Effector memory CD4-positive, alpha-beta T cell (primary cell): ENCODE results near the gene COL23A1.
"Not testable (repeated sequence)": the region's sequence is repeated elsewhere in the genome, so short reads cannot be mapped to it uniquely, and the experiment has no call there.

Experiments
- DNase-seq, 3 donors: peaks; one replicate each; pipeline ENCODE4 v3.0.0-alpha.2; 2020
- H3K27ac ChIP-seq: 2 replicates; pipeline ENCODE4 v1.7.0; 2013; ENCODE audit warnings: mild to moderate bottlenecking, low read length, moderate library complexity; ENCODE audit not compliant: insufficient read depth, poor library complexity, severe bottlenecking
- H3K27me3 ChIP-seq: replicated peaks from 2 replicates; pipeline ENCODE4 v1.7.0; 2013; ENCODE audit warnings: mild to moderate bottlenecking, low read length; ENCODE audit not compliant: insufficient read depth, control insufficient read depth, poor library complexity, severe bottlenecking
- H3K36me3 ChIP-seq: 2 replicates; pipeline ENCODE4 v1.7.0; 2013; ENCODE audit warnings: mild to moderate bottlenecking, low read length, moderate library complexity; ENCODE audit not compliant: control insufficient read depth, insufficient read depth
- H3K4me1 ChIP-seq: 2 replicates; pipeline ENCODE4 v1.7.0; 2013; ENCODE audit warnings: low read length, mild to moderate bottlenecking; ENCODE audit not compliant: control insufficient read depth, insufficient read depth, poor library complexity, severe bottlenecking
- H3K4me3 ChIP-seq: 2 replicates; pipeline ENCODE4 v1.7.0; 2013; ENCODE audit warnings: low read length, low read depth, mild to moderate bottlenecking; ENCODE audit not compliant: insufficient read depth, poor library complexity, severe bottlenecking
- H3K9me3 ChIP-seq: 2 replicates; pipeline ENCODE4 v1.7.0; 2013; ENCODE audit warnings: mild to moderate bottlenecking, low read length, moderate library complexity; ENCODE audit not compliant: control insufficient read depth

Gene COL23A1

GRCh38 chr5:178242416-178242815 lies 347.8 kb downstream of the COL23A1 start:
- DNase-seq: no peak
- H3K4me3 ChIP-seq: no peak overlapping the region
- no peaks in the 10 kb centered on the region for H3K36me3 ChIP-seq
- no peaks in the 10 kb centered on the region for H3K27me3 ChIP-seq
- H3K4me1 ChIP-seq: peaks cover 35% of the 10 kb centered on the region
- H3K9me3 ChIP-seq: no peaks in the 10 kb centered on the region
- no peak overlapping the region for H3K27ac ChIP-seq

- no peaks in the 10 kb centered on the region for H3K27me3 ChIP-seq
- no peaks in the 10 kb centered on the region for H3K36me3 ChIP-seq
- H3K4me3 ChIP-seq: no peak overlapping the region
- DNase-seq: no peak
- H3K4me1 ChIP-seq: peaks cover 37% of the 10 kb centered on the region
- H3K27ac ChIP-seq: no peak overlapping the region
- H3K9me3 ChIP-seq: no peaks in the 10 kb centered on the region
These were observed 348.4 kb downstream of the COL23A1 start for GRCh38 chr5:178241688-178242231.

- H3K4me1 ChIP-seq: peaks cover 37% of the 10 kb centered on the region
- DNase-seq: no peak
- H3K36me3 ChIP-seq: no peaks in the 10 kb centered on the region
- H3K27me3 ChIP-seq: no peaks in the 10 kb centered on the region
- H3K4me3 ChIP-seq: no peak overlapping the region
- no peak overlapping the region for H3K27ac ChIP-seq
- H3K9me3 ChIP-seq: no peaks in the 10 kb centered on the region
These were observed 348.9 kb downstream of the COL23A1 start for GRCh38 chr5:178241231-178241663.

DNA sequence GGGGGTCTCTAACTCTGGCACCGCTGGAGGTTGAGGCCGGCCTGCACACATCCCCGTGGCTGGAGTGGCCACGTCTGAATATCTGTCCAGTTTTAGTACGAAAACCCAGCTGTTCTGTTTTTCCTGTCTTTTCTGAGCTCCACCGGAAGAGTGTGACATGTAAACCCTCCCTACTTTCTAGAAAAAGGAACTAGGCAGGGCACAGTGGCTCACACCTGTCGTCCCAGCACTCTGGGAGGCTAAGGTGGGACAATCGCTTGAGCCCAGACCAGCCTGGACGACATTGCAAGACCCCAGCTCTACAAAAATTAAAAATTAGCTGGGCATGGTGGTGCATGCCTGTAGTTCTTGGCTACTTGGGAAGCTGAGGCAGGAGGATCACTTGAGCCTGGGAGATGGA lies 349.4 kb downstream of the COL23A1 start:
- Histone ChIP-seq H3K27me3 (no peaks in the 10 kb centered on the region), H3K36me3 (no peaks in the 10 kb centered on the region), H3K4me1 (peaks cover 37% of the 10 kb centered on the region), H3K27ac (no peak overlapping the region), H3K9me3 (no peaks in the 10 kb centered on the region), H3K4me3 (no peak overlapping the region)
- no peak for DNase-seq

- no peaks in the 10 kb centered on the region for H3K36me3 ChIP-seq
- DNase-seq: no peak
- H3K9me3 ChIP-seq: no peaks in the 10 kb centered on the region
- H3K27me3 ChIP-seq: no peaks in the 10 kb centered on the region
- H3K27ac ChIP-seq: no peak overlapping the region
- no peak overlapping the region for H3K4me3 ChIP-seq
- H3K4me1 ChIP-seq: peaks cover 37% of the 10 kb centered on the region
These were observed 349.9 kb downstream of the COL23A1 start for GRCh38 chr5:178240341-178240741.

- not testable (repeated sequence) for H3K4me3 ChIP-seq, DNase-seq, H3K27ac ChIP-seq, H3K27me3 ChIP-seq, H3K9me3 ChIP-seq, H3K36me3 ChIP-seq
- peaks cover 37% of the 10 kb centered on the region for H3K4me1 ChIP-seq
These were observed 350.4 kb downstream of the COL23A1 start for GRCh38 chr5:178239626-178240301.

GRCh38 chr5:178238711-178239592 lies 351.2 kb downstream of the COL23A1 start:
- H3K4me1 ChIP-seq: peaks cover 37% of the 10 kb centered on the region
- peak overlapping the region; percentile 48 for H3K27ac ChIP-seq

DNA sequence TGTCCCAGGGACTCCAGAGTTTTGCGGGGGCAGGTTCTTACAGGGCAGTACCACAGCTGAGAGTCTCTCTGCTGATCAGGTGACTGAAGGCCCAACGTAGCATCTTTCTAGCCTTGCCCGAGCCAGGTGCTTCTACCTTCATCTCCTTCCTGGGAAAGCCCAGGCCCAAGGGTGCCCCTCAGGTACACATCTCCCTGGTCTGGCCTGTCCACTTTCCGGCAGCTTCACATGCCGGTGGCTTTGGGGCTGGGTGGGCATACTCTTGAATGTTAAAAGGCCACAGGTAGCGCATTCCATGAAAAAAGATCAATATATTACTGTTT lies 351.9 kb downstream of the COL23A1 start:
- Histone ChIP-seq H3K27ac (peak overlapping the region; percentile 48), H3K4me3 (no peak overlapping the region), H3K27me3 (no peaks in the 10 kb centered on the region), H3K9me3 (no peaks in the 10 kb centered on the region), H3K4me1 (peaks cover 37% of the 10 kb centered on the region), H3K36me3 (no peaks in the 10 kb centered on the region)
- DNase-seq: no peak

More at GRCh38 chr5:178238711-178239592, 351.2 kb downstream of the COL23A1 start:
- Histone ChIP-seq H3K27me3 (no peaks in the 10 kb centered on the region), H3K4me3 (no peak overlapping the region), H3K9me3 (no peaks in the 10 kb centered on the region), H3K36me3 (no peaks in the 10 kb centered on the region)
- DNase-seq: no peak

- Histone ChIP-seq H3K4me3 (no peak overlapping the region), H3K36me3 (no peaks in the 10 kb centered on the region), H3K4me1 (peaks cover 43% of the 10 kb centered on the region), H3K9me3 (no peaks in the 10 kb centered on the region), H3K27ac (peak overlapping the region; percentile 48), H3K27me3 (no peaks in the 10 kb centered on the region)
- no peak for DNase-seq
These were observed 352.5 kb downstream of the COL23A1 start for GRCh38 chr5:178237431-178238312.
